ENCODE measurements around the gene PLCB2. TPM values are rescaled to one million over a fixed set of nuclear protein-coding genes. Genes with fewer than 3 reads are reported as not detected.

Gene PLCB2
- 10 to 100 TPM in 2 of 12 donors, 1 to 10 TPM in 9, not detected in 1; 5.2 to 36.6 (median 7.5) TPM for polyA plus RNA-seq (ENCODE audit: insufficient read length in 12 of 12)
- long read RNA-seq, donor 1: 0 reads
- long read RNA-seq, donor 2: 0 reads
- long read RNA-seq, donor 3: 0 reads
- long read RNA-seq, donor 4: 0 reads
- long read RNA-seq, donor 5: 0 reads
- long read RNA-seq, donor 6: 0 reads
- long read RNA-seq, donor 7: 0 reads
- long read RNA-seq, donor 8: 0 reads
- long read RNA-seq, donor 9: 0 reads
- long read RNA-seq, donor 10: 0 reads
- long read RNA-seq, donor 11, partial matches to known transcripts: 0 of 2 reads
- long read RNA-seq, donor 11, other reads (novel, unspliced or antisense): 0 of 2 reads

GRCh38 chr15:40307421-40308211, at the start of gene PLCB2:
Gene PLCB2, minus strand, starts transcription at chr15:40307935. Its CDS starts 263 bp downstream, at chr15:40307672.
- DNase-seq: no peak

GRCh38 chr15:40357246-40357645, 49.5 kb upstream of the PLCB2 start:
- DNase-seq: no peak

- no peak for DNase-seq
Observed at GRCh38 chr15:40355976-40356585, 48.3 kb upstream of the PLCB2 start.

GRCh38 chr15:40354408-40355171, 46.9 kb upstream of the PLCB2 start:
- DNase-seq: no peak

- DNase-seq: no peak
Observed at GRCh38 chr15:40353697-40354096, 46.0 kb upstream of the PLCB2 start.

- DNase-seq: no peak
Observed at GRCh38 chr15:40352281-40352901, 44.7 kb upstream of the PLCB2 start.

- no peak for DNase-seq
Observed at GRCh38 chr15:40349163-40349562, 41.4 kb upstream of the PLCB2 start.

GRCh38 chr15:40348474-40348870, 40.7 kb upstream of the PLCB2 start:
- DNase-seq: no peak

- no peak for DNase-seq
Observed at GRCh38 chr15:40347559-40348473, 40.1 kb upstream of the PLCB2 start.

GRCh38 chr15:40346579-40347558, 39.1 kb upstream of the PLCB2 start:
- DNase-seq: no peak

- DNase-seq: no peak
Observed at GRCh38 chr15:40345867-40346578, 38.3 kb upstream of the PLCB2 start.

- no peak for DNase-seq
Observed at GRCh38 chr15:40345225-40345866, 37.6 kb upstream of the PLCB2 start.

GRCh38 chr15:40344631-40345120, 36.9 kb upstream of the PLCB2 start:
- no peak for DNase-seq

GRCh38 chr15:40344217-40344616, 36.5 kb upstream of the PLCB2 start:
- DNase-seq: no peak

- DNase-seq: no peak
Observed at GRCh38 chr15:40343512-40343911, 35.8 kb upstream of the PLCB2 start.

- DNase-seq: no peak
Observed at GRCh38 chr15:40342416-40343320, 34.9 kb upstream of the PLCB2 start.

Data from muscle of arm (tissue), 14 donors.